Epithelial cell of proximal tubule (primary cell): ENCODE measurements around the gene ACADM. TPM values are rescaled to one million over a fixed set of nuclear protein-coding genes. Genes with fewer than 3 reads are reported as not detected.

ENCODE experiments used
- DNase-seq: peaks from one replicate; pipeline ENCODE4 v3.0.0-alpha.2; 2011; ENCODE audit warnings: low read depth
- H3K4me3 ChIP-seq: 2 replicates; pipeline ENCODE4 v1.5.1; 2011; ENCODE audit warnings: low read depth, mild to moderate bottlenecking, low read length
- total RNA-seq: library from RNA; depleted of rRNA; stranded (reverse); fragments of >200 nt; gene quantifications from 2 replicates; pipeline ENCODE4 v1.2.3, GENCODE V29; 2015
- TF ChIP-seq, protein P1 (sequence below): conservative IDR thresholded peaks from 2 replicates; pipeline ENCODE4 v1.5.1; 2012; ENCODE audit warnings: low read depth, mild to moderate bottlenecking, low read length

ACADM gene
- total RNA-seq, 1 donor from 2014 or later, result 37.8 TPM

DNA sequence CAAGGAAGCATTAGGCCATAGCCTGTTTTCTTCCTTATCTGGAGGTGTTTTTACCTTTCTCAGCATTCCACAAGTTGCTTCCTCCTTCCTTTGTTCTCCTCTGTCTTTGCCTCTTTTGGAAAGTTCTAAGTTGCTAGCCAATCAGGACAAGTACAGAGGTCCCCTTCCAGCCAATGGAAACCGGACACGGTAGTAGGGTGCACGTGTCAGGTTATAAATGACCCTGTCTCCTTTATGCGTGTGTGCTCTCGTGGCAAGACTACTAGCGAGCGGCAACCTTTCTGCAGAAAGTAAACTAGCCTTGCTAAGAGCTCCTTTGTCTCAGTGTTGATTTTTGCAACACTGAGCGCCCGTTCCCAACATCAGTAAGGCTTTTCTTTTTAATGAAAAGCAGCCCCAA, 1.5 kb upstream of the ACADM start:
- TF ChIP-seq, protein P1, sequence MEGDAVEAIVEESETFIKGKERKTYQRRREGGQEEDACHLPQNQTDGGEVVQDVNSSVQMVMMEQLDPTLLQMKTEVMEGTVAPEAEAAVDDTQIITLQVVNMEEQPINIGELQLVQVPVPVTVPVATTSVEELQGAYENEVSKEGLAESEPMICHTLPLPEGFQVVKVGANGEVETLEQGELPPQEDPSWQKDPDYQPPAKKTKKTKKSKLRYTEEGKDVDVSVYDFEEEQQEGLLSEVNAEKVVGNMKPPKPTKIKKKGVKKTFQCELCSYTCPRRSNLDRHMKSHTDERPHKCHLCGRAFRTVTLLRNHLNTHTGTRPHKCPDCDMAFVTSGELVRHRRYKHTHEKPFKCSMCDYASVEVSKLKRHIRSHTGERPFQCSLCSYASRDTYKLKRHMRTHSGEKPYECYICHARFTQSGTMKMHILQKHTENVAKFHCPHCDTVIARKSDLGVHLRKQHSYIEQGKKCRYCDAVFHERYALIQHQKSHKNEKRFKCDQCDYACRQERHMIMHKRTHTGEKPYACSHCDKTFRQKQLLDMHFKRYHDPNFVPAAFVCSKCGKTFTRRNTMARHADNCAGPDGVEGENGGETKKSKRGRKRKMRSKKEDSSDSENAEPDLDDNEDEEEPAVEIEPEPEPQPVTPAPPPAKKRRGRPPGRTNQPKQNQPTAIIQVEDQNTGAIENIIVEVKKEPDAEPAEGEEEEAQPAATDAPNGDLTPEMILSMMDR, result no peak
- no peak overlapping the region for H3K4me3 ChIP-seq
- DNase-seq, result no peak

- DNase-seq, result no peak
- TF ChIP-seq, protein P1, result no peak
- peak overlapping the region; percentile 90 for H3K4me3 ChIP-seq
These were observed 479 bp upstream of the ACADM start for GRCh38 chr1:75723989-75724471.

DNA sequence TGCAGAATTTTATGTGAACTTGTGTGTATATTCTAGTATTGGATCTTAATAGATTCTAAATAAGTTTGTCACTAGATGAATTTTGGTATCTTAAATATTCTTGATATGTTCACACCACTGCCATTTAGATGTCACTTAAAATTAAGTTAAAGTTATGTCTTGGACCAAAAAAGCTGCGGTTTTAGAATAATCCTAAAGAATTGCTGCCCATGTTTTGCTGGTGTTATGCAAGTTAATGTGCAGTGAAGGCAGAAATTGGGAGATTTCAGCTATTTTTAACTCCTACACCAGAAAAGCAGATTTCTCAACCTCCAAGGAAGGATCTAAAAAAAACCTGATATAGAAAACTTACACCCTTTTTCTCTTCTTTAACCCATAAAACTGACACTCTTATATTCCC, 757 bp downstream of the ACADM start:
- no peak for DNase-seq
- TF ChIP-seq, protein P1, result no peak
- H3K4me3 ChIP-seq, result peak overlapping the region; percentile 90

DNA sequence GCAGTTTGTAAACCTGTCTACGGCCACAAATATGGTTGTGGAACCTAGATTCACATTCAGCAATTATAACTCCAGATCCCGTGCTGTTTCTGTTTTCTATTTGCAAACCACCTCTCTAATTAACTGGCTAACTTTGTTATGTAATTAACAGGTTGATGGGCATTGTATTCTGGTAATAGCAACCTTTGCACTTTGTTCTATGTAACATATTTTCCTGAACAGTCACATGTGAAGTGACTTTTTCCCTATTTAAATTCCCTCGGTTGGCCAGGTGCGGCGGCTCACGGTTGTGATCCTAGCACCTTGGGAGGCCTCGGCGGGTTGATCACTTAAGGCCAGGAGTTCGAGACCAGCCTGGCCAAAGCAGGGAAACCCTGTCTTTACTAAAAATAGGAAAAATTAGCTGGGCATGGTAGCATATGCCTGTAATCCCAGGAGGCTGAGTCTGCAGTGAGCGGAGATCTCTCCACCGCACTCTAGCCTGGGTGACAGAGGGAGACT, 1.4 kb downstream of the ACADM start:
- TF ChIP-seq, protein P1, result no peak
- peak overlapping the region; percentile 90 for H3K4me3 ChIP-seq
- no peak for DNase-seq

- no peak overlapping the region for H3K4me3 ChIP-seq
- no peak for DNase-seq
- TF ChIP-seq, protein P1, result no peak
These were observed 3.1 kb downstream of the ACADM start for GRCh38 chr1:75727571-75727970.

DNA sequence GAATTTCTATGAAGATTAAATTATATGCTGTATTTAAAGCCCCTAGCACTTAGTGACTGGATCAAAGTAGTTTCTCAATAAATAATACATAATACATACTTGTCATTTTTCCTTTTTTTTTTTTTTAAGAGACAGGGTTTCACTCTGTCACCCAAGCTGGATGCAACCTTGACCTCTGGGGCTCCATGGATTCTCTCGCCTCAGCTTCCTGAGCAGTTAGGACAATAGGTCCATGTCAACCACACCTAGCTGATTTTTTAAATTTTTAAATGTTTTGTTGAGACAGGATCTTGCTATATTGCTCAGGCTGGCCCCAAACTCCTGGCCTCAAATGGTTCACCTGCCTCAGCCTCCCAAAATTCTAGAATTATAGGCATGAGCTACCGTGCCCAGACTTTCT, 5.9 kb downstream of the ACADM start:
- H3K4me3 ChIP-seq, result no peak overlapping the region
- DNase-seq, result no peak
- TF ChIP-seq, protein P1, result no peak

GRCh38 chr1:75731881-75732280, 7.4 kb downstream of the ACADM start:
- TF ChIP-seq, protein P1, result no peak
- H3K4me3 ChIP-seq, result no peak overlapping the region
- DNase-seq, result no peak
